Right cardiac atrium (tissue), 5 donors: Measurements from ENCODE around the gene PRM1. TPM values are rescaled to one million over a fixed set of nuclear protein-coding genes. Genes with fewer than 3 reads are reported as not detected.

Source experiments
- ATAC-seq, 2 donors: fragments of 200-7000 bp; cut with Tn5 transposase; one replicate each; pipeline versions ENCODE4 v1.8.0 to v1.9.1; 2020; ENCODE audit warnings: moderate library complexity in 2 of 2, mild to moderate bottlenecking in 1 of 2
- DNase-seq, 3 donors: peaks; one replicate each; pipeline ENCODE4 v3.0.0-alpha.2; 2020
- H3K27ac ChIP-seq: one replicate; pipeline ENCODE4 v1.5.1; 2013; ENCODE audit warnings: mild to moderate bottlenecking, low read length, control low read depth, moderate library complexity
- H3K27me3 ChIP-seq: one replicate; pipeline ENCODE4 v1.6.1; 2013; ENCODE audit not compliant: control insufficient read depth, insufficient read depth
- H3K4me1 ChIP-seq: one replicate; pipeline ENCODE4 v1.6.1; 2013; ENCODE audit warnings: low read length; ENCODE audit not compliant: control insufficient read depth, insufficient read depth
- H3K4me3 ChIP-seq: one replicate; pipeline ENCODE4 v1.5.1; 2013; ENCODE audit warnings: low read length, control low read depth
- H3K9me3 ChIP-seq: one replicate; pipeline ENCODE4 v1.6.1; 2013; ENCODE audit warnings: low read length; ENCODE audit not compliant: control insufficient read depth
- WGBS: extraction: QIAGEN DNeasy Blood & Tissue Kit; methylation state at CpG from one replicate; pipeline ENCODE4 v1.1.7; 2013; 5-methylcytosine and 5-hydroxymethylcytosine counted together
- intact Hi-C, 4 donors: fragments of 100-400 bp; cut with DNase I; formaldehyde crosslinking; loops; one replicate each; pipeline versions ENCODE4 v1.11.0 to v1.14.0; 2022 to 2023
- polyA plus RNA-seq: library from polyadenylated mRNA; stranded (reverse); fragments of 200-250 nt; gene quantifications from one replicate; pipeline ENCODE4 v1.2.3, GENCODE V29; 2013
- total RNA-seq, 4 donors: library from RNA; stranded (reverse); fragmentation: NEBNext Ultra II Directional; extraction: Animal tissue kit (Norgen Biotek cat#: 25700); gene quantifications; one replicate each; pipeline ENCODE4 v1.2.1, GENCODE V29; 2021
- donor health status: healthy with polysubstance abuse.
- donor health status: DM: no; HTN: yes; CAD: no.
- donor health status: DM: no; HTN: no; CAD: no.
- donor health status: DM: no; HTN: yes; CAD: no; lungs with severe emphysema.
- donor health status: DM: yes; HTN: yes; CAD: no.

PRM1 gene
- total and polyA plus RNA-seq, 5 donors: not detected

DNA sequence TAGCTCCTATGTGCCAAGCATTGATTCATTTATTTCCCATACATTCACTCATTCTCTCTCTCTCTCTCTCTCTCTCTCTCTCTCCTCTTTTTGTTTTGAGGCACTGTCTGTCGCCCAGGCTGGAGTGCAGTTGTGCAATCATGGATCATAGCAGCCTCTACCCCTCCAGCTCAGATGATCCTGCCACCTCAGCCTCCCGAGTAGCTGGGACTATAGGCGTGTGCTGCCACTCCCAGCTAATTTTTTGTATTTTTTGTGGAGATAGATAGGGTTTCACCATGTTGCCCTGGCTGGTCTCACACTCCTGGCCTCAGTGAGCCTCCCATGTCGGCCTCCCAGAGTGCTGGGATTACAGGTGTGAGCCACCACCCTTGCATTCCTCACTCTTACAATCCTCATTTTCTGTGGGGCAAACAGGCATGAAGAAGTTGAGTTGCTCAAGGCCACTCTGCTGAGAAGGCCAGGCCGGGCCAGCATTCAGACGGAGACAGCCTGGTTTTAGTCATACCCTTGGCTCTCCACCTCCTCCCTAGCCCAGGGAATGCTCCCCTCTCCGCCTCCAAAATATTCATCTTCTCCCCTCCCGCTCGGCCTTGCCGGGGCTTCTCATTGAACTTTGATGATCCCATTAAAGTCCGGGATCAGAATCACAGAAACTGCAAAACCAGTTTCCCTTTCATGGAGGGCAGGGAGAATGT is 4.1 kb downstream of the PRM1 start:
- Histone ChIP-seq H3K4me3 (no peak overlapping the region), H3K27ac (no peak overlapping the region), H3K9me3 (no peaks in the 10 kb centered on the region), H3K4me1 (no peaks in the 10 kb centered on the region), H3K27me3 (no peaks in the 10 kb centered on the region)
- ATAC-seq (no peak), DNase-seq (no peak)
- 87% methylated on average over 11 of the region's 11 CpGs for WGBS
- intact Hi-C loops: loop anchor here in 1 of 4 donors (10.0 kb wide), 1 partner anchor 78 kb away; no protein-coding TSS in a partner anchor

DNA sequence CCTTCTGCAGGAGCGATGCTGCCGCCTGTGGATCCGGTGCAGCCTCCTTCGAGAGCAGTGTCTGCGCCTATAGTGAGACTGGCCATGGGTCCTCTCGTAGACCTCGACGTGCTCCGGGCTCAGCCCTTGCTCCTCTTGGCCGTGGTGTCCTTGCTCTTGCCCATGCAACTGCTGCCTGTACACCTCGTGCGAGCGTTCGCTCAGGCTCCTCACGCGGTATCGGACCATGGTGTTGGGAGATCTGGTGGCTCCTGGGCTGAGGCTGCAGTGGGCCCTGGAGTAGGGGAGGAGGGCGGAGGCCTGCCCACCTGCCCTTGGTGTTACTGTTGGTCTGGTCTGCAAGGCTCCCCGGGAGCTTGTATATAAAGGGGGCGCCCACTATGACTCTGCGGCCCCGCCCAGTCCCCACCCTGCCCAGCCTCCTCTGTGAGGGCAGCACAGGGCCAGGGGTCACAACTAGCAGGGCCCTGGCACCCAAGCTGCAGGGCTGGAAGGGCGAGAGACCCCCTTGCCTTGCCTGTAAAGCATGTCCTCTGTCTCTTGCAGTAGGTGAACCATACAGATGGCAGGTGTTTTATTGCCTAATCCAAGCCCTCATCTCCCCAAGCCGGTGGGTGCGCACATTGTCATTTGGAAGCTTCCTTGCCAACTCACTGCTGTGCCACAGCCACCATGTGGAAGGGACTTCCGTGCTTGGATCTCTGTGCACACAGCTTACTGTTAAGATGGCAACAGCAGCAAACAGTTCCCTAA is 4.8 kb downstream of the PRM1 start, which contains the start of gene PRM2:
Gene PRM2, minus strand, starts transcription at position 338 of the 753 bp plus-strand sequence. Its CDS starts 110 bp downstream, at position 228.
- Histone ChIP-seq H3K9me3 (no peaks in the 10 kb centered on the region), H3K27ac (no peak within 1 kb of the TSS), H3K4me3 (no peak within 1 kb of the TSS), H3K27me3 (no peaks in the 10 kb centered on the region), H3K4me1 (no peaks in the 10 kb centered on the region)
- DNase-seq: no peak
- WGBS: 91% methylated on average over 26 of the region's 26 CpGs
- intact Hi-C loops: loop anchor here in 1 of 4 donors (10.0 kb wide), 1 partner anchor 78 kb away; no protein-coding TSS in a partner anchor
- no peak for ATAC-seq

DNA sequence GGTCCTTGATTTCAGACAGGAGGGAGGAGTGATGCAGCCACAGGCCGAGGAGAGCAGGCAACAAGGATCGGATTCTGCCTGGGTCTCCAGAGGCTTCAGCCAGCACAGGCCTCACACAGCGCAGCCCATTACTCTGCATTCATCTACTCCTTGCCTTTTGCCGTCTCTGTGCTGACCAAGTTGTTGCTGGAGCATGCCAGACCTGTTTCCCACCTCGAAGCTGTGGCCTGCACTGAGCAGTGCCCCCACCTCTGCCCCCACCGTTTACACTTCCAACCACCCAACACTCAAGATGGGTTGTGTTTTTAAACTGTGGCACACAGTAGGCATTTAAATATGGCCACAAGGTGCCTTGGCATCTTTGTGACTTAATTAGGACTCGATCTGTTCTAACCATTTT is 6.2 kb downstream of the PRM1 start:
- DNase-seq: no peak
- Histone ChIP-seq H3K4me3 (no peak overlapping the region), H3K27ac (no peak overlapping the region), H3K4me1 (no peaks in the 10 kb centered on the region), H3K27me3 (no peaks in the 10 kb centered on the region), H3K9me3 (no peaks in the 10 kb centered on the region)
- intact Hi-C loops: loop anchor here in 1 of 4 donors (10.0 kb wide), 1 partner anchor 80 kb away; no protein-coding TSS in a partner anchor
- 91% methylated on average over 7 of the region's 7 CpGs for WGBS
- ATAC-seq: no peak

DNA sequence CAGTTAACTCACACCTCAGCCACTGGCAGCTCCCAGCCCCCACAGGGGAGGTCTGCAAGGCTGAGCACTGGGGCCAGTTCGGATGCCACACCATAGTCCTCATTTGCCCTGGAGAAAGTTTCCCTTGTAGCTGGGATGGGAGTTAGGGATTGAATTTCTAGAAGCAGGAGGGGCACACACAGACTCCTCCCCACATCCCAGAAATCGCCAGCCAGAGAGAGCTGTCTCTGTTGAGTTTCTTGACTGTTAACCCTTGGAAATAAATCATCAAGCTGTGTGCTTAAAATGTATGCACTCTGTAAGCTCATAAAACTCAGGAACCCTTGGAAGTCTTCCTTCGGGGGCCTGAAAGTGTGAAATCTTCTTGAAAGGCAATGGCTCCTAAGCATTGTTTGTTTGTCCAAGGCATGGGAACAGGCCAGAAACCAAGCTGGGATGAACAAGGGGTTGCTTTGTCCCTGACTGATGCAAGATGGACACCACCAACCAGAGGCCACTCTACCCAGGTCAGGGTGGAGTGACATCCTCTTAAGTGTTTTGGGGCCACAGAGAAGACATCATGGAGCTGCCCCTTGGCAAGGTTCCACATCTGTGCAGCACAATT is 7.3 kb downstream of the PRM1 start:
- H3K9me3 ChIP-seq: no peaks in the 10 kb centered on the region
- WGBS: 61% methylated on average over 3 of the region's 3 CpGs
- ATAC-seq: no peak

DNA sequence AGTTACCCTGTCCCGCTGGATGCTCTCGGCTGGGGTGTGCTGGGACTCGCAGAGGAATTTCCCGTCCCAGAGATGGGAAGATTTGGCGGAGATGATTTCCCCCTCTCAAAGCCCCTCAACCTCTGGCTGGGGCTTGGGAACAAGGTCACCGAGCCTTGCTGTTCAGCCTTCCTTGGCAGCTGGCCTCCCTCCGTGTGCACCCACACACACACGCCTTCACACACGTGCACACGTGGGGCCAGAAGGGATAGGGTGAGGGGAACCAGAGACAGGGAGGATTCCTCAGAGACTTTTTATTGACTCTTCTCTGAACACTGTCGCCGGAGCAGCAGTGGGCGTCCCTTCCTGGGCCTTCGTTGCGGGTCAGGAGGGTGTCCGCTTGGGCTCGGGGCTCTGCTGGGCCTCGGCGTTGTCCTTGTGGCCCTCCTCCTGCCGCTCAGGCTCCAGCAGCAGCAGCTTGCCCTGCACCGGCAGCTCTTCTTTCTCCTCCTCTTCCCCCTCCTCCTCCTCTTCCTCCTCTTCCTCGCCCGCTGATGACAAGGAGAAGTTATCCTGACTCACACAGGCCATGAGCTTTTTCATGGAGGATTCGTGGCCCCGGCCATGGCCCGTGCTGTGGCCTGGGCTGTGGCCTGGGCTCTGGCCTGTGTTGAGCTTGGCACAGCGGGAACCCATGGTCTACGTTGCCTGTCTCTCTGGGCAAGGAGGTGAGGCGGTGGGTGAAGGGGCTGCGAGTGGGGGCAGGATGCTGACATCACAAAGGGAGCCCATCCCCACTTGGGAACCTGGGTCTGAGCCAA is 8.0 kb downstream of the PRM1 start, which contains the start of gene PRM3:
Gene PRM3, minus strand, starts transcription at position 709 of the 800 bp plus-strand sequence. Its CDS starts 34 bp downstream, at position 675.
- H3K27me3 ChIP-seq: no peaks in the 10 kb centered on the region
- H3K27ac ChIP-seq: no peak within 1 kb of the TSS
- WGBS: 74% methylated on average over 30 of the region's 30 CpGs
- no peaks in the 10 kb centered on the region for H3K4me1 ChIP-seq
- DNase-seq (no peak), ATAC-seq (no peak)
- no peaks in the 10 kb centered on the region for H3K9me3 ChIP-seq
- H3K4me3 ChIP-seq: no peak within 1 kb of the TSS
- intact Hi-C loops: loop anchor here in 1 of 4 donors (10.0 kb wide), 1 partner anchor 82 kb away; no protein-coding TSS in a partner anchor

More for the DNA sequence above, 7.3 kb downstream of the PRM1 start:
- Histone ChIP-seq H3K4me1 (no peaks in the 10 kb centered on the region), H3K27ac (no peak overlapping the region), H3K27me3 (no peaks in the 10 kb centered on the region), H3K4me3 (no peak overlapping the region)
- DNase-seq: no peak
- intact Hi-C loops: loop anchor here in 1 of 4 donors (10.0 kb wide), 1 partner anchor 81 kb away; no protein-coding TSS in a partner anchor

DNA sequence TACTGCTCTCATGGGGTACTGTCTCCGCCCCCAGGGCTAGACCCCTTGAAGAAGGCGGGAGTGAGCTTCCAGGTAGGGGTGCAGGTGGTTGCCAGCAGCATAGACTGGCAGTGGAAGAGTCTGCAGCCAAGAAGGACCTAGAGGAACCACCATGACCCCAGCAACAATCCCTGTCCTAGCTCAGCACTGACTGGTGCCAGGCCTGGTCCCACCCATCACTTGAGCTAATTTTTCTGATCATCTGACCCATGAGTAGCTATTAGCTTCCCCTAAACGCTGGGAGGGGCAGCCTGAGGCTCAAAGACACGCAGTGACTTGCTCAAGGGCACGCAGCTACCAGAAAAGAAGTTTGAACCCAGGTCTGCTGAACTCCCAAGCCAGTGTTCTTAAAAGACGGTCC is 8.6 kb downstream of the PRM1 start:
- 88% methylated on average over 6 of the region's 6 CpGs for WGBS
- Histone ChIP-seq H3K9me3 (no peaks in the 10 kb centered on the region), H3K27ac (no peak overlapping the region), H3K27me3 (no peaks in the 10 kb centered on the region), H3K4me1 (no peaks in the 10 kb centered on the region), H3K4me3 (no peak overlapping the region)
- ATAC-seq (no peak), DNase-seq (no peak)
- intact Hi-C loops: loop anchor here in 1 of 4 donors (10.0 kb wide), 1 partner anchor 82 kb away; no protein-coding TSS in a partner anchor

DNA sequence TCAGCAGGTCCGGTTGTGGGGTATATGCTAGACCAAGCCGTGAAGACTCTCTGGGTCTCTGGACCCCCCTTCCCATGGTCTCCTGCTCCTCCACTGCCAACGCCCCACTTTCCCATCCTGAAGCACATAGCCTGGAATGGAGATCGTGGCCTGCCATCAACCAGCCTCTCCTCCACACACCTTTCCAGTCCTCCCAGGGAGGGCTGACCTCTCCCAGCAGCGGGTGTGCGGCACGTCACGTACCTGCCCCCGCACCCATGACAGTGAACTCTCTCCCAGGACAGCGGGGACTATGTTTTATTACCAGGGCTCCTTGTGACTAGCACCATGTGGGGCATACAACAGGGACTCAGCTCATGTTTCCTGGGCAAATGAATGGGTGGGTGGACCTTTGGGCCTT is 9.5 kb downstream of the PRM1 start:
- WGBS: 95% methylated on average over 10 of the region's 10 CpGs
- Histone ChIP-seq H3K27me3 (no peaks in the 10 kb centered on the region), H3K4me3 (no peak overlapping the region), H3K4me1 (no peaks in the 10 kb centered on the region), H3K27ac (no peak overlapping the region), H3K9me3 (no peaks in the 10 kb centered on the region)
- ATAC-seq: no peak
- no peak for DNase-seq
- intact Hi-C loops: loop anchor here in 1 of 4 donors (10.0 kb wide), 1 partner anchor 83 kb away; no protein-coding TSS in a partner anchor

DNA sequence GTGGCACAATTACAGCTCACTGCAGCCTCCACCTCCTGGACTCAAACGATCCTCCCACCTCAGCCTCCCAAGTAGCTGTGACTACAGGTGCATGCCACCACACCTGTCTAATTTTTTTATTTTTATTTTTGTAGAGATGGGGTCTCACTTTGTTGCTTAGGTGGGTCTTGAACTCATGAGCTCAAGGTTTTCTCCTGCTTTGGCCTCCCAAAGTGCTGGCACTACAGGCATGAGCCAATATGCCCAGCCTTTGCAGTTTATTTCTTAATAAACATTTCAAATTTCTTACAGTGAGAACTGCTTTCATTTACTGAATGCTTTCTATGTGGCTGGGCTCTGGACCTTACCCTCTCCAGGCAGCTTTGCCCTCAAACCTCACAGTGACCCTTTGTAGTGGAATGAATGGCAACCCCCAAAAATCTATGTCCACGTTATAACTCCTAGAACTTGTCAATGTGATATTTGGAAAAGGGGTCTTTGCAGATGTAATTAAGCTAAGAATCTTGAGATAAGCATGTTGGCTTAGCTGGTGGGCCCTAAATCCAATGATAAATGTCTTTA is 10.4 kb downstream of the PRM1 start:
- no peaks in the 10 kb centered on the region for H3K27me3 ChIP-seq
- intact Hi-C loops: loop anchor here in 1 of 4 donors (10.0 kb wide), 1 partner anchor 84 kb away; no protein-coding TSS in a partner anchor
- no peak for ATAC-seq
- DNase-seq: no peak
- H3K4me3 ChIP-seq: no peak overlapping the region
- no peak overlapping the region for H3K27ac ChIP-seq
- H3K9me3 ChIP-seq: no peaks in the 10 kb centered on the region
- WGBS: 93% methylated on average over 2 of the region's 2 CpGs
- no peaks in the 10 kb centered on the region for H3K4me1 ChIP-seq

DNA sequence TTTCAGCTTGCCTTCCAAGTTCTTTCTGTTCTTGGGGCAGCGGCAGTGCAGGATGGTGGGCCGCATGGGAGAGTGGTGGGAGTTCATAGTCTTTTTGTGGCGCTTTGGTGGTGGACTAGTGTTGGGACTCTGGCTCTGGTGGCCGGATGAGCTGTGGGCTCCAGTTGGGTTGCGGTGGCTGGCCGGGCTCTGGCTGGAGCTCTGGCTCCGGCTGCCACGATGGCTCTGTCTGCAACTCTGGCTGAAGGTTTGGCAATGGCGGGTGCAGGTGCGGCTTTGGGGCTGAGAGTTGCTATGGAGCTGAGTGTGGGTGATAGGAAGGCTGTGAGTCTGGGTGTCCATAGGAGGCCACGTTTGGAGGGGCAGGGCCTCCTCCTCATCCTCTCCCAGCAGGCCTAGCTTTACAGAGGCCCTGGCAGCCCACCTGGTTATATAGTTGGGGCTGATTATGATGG is 12.2 kb downstream of the PRM1 start, which contains the start of gene TNP2:
Gene TNP2, minus strand, starts transcription at position 405 of the 455 bp plus-strand sequence. Its CDS starts 63 bp downstream, at position 342.
- Histone ChIP-seq H3K27me3 (no peaks in the 10 kb centered on the region), H3K4me3 (no peak within 1 kb of the TSS), H3K9me3 (no peaks in the 10 kb centered on the region), H3K4me1 (no peaks in the 10 kb centered on the region), H3K27ac (no peak within 1 kb of the TSS)
- 94% methylated on average over 11 of the region's 11 CpGs for WGBS
- intact Hi-C loops: no loop called here
- ATAC-seq (no peak), DNase-seq (no peak)

DNA sequence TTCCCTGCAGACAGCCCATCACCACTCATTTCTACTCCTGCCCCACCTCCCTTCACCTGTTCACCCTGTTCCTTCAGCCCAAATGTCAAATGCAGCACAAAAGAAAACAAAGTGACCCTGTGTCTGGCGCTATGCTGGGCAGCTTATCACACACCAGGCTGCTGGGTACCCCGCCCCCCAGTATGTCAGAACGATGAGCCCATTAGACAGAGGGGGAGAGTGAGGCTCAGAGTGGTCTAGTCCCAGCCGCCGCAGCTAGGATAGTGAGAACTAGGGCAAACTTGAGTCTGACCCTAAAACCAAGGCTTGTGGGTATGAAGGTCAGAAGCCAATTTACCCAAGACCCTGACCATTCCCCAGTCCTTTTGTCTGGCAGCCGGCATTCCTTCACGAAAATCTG is 16.0 kb downstream of the PRM1 start:
- Histone ChIP-seq H3K27ac (peak overlapping the region; percentile 34), H3K4me3 (no peak overlapping the region), H3K27me3 (no peaks in the 10 kb centered on the region), H3K4me1 (no peaks in the 10 kb centered on the region), H3K9me3 (no peaks in the 10 kb centered on the region)
- ATAC-seq (no peak), DNase-seq (no peak)
- intact Hi-C loops: no loop called here
- 84% methylated on average over 7 of the region's 7 CpGs for WGBS
